Nasal cavity respiratory epithelium epithelial cell of viscerocranial mucosa (primary cell): ENCODE data around the gene ZBTB49. TPM values are rescaled to one million over a fixed set of nuclear protein-coding genes. Genes with fewer than 3 reads are reported as not detected.

Experiments used
- total RNA-seq: library from RNA; depleted of rRNA; stranded (reverse); fragments of >200 nt; gene quantifications from 2 replicates; pipeline ENCODE4 v1.2.3, GENCODE V29; 2014

Gene ZBTB49
- total RNA-seq, result 4.1 and 4.6 TPM in 2 replicates

GRCh38 chr4:4289941-4290850 is at the start of gene ZBTB49, which contains the start of gene LYAR:
Gene ZBTB49 (plus strand): TSS chr4:4290251. CDS start chr4:4299946, 9,695 bp downstream.
Gene LYAR (minus strand): TSS chr4:4290154. CDS start chr4:4283742, 6,412 bp downstream.

GRCh38 chr4:4248029-4248884 is 41.8 kb upstream of the ZBTB49 start, which contains the start of gene TMEM128:
Gene TMEM128 (minus strand): TSS chr4:4248223. CDS start chr4:4248202, 21 bp downstream.

Other genes with a start within 250 kb of the ZBTB49 start
- not detected in 2 replicates for gene OTOP1, start 63.3 kb upstream of the ZBTB49 start, total RNA-seq
- 22.6 and 35.5 TPM in 2 replicates for gene TMEM128, start 42.0 kb upstream of the ZBTB49 start, total RNA-seq
- gene LYAR, start 97 bp upstream of the ZBTB49 start, total RNA-seq, result 24.1 and 29.7 TPM in 2 replicates
- 5.1 and 15.3 TPM in 2 replicates for gene NSG1, start 96.9 kb downstream of the ZBTB49 start, total RNA-seq